ENCODE data around the gene UBIAD1.

UBIAD1 gene

GRCh38 chr1:11311816-11312755, 39.1 kb downstream of the UBIAD1 start:
- DNase-seq (ENCODE audit: low read depth): no peak

GRCh38 chr1:11314959-11315358, 42.0 kb downstream of the UBIAD1 start:
- peak; percentile 8 for DNase-seq (ENCODE audit: low read depth)

GRCh38 chr1:11316701-11317100, 43.7 kb downstream of the UBIAD1 start:
- no peak for DNase-seq (ENCODE audit: low read depth)

GRCh38 chr1:11318982-11319381, 46.0 kb downstream of the UBIAD1 start:
- DNase-seq (ENCODE audit: low read depth): no peak

- no peak for DNase-seq (ENCODE audit: low read depth)
Measured at GRCh38 chr1:11320153-11320936, 47.3 kb downstream of the UBIAD1 start.

- no peak for DNase-seq (ENCODE audit: low read depth)
Measured at GRCh38 chr1:11321656-11322491, 48.9 kb downstream of the UBIAD1 start.

- no peak for DNase-seq (ENCODE audit: low read depth)
Measured at GRCh38 chr1:11324567-11325165, 51.7 kb downstream of the UBIAD1 start.

GRCh38 chr1:11326070-11326469, 53.1 kb downstream of the UBIAD1 start:
- no peak for DNase-seq (ENCODE audit: low read depth)

- DNase-seq (ENCODE audit: low read depth): peak; percentile 13
Measured at GRCh38 chr1:11328444-11328843, 55.4 kb downstream of the UBIAD1 start.

GRCh38 chr1:11330411-11330810, 57.4 kb downstream of the UBIAD1 start:
- DNase-seq (ENCODE audit: low read depth): no peak

GRCh38 chr1:11331036-11331944, 58.3 kb downstream of the UBIAD1 start:
- DNase-seq (ENCODE audit: low read depth): no peak

- DNase-seq (ENCODE audit: low read depth): no peak
Measured at GRCh38 chr1:11331945-11332546, 59.0 kb downstream of the UBIAD1 start.

GRCh38 chr1:11333631-11334030, 60.6 kb downstream of the UBIAD1 start:
- DNase-seq (ENCODE audit: low read depth): no peak

GRCh38 chr1:11334261-11334804, 61.3 kb downstream of the UBIAD1 start:
- DNase-seq (ENCODE audit: low read depth): no peak

GRCh38 chr1:11334821-11335220, 61.8 kb downstream of the UBIAD1 start:
- no peak for DNase-seq (ENCODE audit: low read depth)

- no peak for DNase-seq (ENCODE audit: low read depth)
Measured at GRCh38 chr1:11335417-11336056, 62.5 kb downstream of the UBIAD1 start.

- peak; percentile 36 for DNase-seq (ENCODE audit: low read depth)
Measured at GRCh38 chr1:11337580-11338073, 64.6 kb downstream of the UBIAD1 start.

Measured in EH (cell line).